Activated CD8-positive, alpha-beta T cell treated with anti-CD3 and anti-CD28 coated beads for 36 hours (primary cell): ENCODE measurements around the gene CDH18. TPM values are rescaled to one million over a fixed set of nuclear protein-coding genes. Genes with fewer than 3 reads are reported as not detected.

Experiments used
- ATAC-seq: fragments of 200-7000 bp; cut with Tn5 transposase; one replicate; pipeline ENCODE4 v1.10.0; 2021; ENCODE audit warnings: mild to moderate bottlenecking, moderate library complexity
- CTCF ChIA-PET: fragments of 350-600 bp; sonication (Branson Sonifier 250); formaldehyde crosslinking; loops from one replicate; lab custom pipeline; 2021; ENCODE audit warnings: antibody characterized with exemption; lab: Charles Lee
- POLR2A ChIA-PET: fragments of 350-600 bp; sonication (Branson Sonifier 250); formaldehyde crosslinking; loops from one replicate; lab custom pipeline; 2021; ENCODE audit warnings: antibody characterized with exemption; lab: Charles Lee
- DNase-seq: peaks from one replicate; pipeline ENCODE4 v3.0.0-alpha.2; 2020
- H3K27ac Mint-ChIP-seq: one replicate; pipeline ENCODE4 v1.8.0; 2021; ENCODE audit warnings: mild to moderate bottlenecking, mixed read lengths
- H3K27me3 Mint-ChIP-seq: one replicate; pipeline ENCODE4 v1.8.0; 2021; ENCODE audit warnings: mixed read lengths
- H3K36me3 Mint-ChIP-seq: one replicate; pipeline ENCODE4 v1.8.0; 2021; ENCODE audit warnings: low read depth, mixed read lengths
- H3K4me1 Mint-ChIP-seq: one replicate; pipeline ENCODE4 v1.8.0; 2021; ENCODE audit warnings: low read depth, mixed read lengths
- H3K4me3 Mint-ChIP-seq: one replicate; pipeline ENCODE4 v1.8.0; 2021; ENCODE audit warnings: mild to moderate bottlenecking, moderate library complexity, mixed read lengths
- H3K9me3 Mint-ChIP-seq: one replicate; pipeline ENCODE4 v1.8.0; 2021; ENCODE audit warnings: mixed read lengths
- intact Hi-C: fragments of 100-400 bp; cut with micrococcal nuclease; formaldehyde crosslinking; loops from one replicate; pipeline ENCODE4 v1.10.0; 2022
- total RNA-seq, 2 experiments: library from RNA; stranded (reverse); gene quantifications; one replicate each; pipeline ENCODE4 v1.2.3, GENCODE V29; 2021
- TF ChIP-seq, protein P1 (sequence below): fragments of 200-600 bp; IDR thresholded peaks from one replicate; pipeline ENCODE4 v1.8.0; 2022; ENCODE audit warnings: antibody characterized with exemption, mild to moderate bottlenecking

The CDH18 gene, protein sequence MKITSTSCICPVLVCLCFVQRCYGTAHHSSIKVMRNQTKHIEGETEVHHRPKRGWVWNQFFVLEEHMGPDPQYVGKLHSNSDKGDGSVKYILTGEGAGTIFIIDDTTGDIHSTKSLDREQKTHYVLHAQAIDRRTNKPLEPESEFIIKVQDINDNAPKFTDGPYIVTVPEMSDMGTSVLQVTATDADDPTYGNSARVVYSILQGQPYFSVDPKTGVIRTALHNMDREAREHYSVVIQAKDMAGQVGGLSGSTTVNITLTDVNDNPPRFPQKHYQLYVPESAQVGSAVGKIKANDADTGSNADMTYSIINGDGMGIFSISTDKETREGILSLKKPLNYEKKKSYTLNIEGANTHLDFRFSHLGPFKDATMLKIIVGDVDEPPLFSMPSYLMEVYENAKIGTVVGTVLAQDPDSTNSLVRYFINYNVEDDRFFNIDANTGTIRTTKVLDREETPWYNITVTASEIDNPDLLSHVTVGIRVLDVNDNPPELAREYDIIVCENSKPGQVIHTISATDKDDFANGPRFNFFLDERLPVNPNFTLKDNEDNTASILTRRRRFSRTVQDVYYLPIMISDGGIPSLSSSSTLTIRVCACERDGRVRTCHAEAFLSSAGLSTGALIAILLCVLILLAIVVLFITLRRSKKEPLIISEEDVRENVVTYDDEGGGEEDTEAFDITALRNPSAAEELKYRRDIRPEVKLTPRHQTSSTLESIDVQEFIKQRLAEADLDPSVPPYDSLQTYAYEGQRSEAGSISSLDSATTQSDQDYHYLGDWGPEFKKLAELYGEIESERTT
- total RNA-seq: not detected

DNA sequence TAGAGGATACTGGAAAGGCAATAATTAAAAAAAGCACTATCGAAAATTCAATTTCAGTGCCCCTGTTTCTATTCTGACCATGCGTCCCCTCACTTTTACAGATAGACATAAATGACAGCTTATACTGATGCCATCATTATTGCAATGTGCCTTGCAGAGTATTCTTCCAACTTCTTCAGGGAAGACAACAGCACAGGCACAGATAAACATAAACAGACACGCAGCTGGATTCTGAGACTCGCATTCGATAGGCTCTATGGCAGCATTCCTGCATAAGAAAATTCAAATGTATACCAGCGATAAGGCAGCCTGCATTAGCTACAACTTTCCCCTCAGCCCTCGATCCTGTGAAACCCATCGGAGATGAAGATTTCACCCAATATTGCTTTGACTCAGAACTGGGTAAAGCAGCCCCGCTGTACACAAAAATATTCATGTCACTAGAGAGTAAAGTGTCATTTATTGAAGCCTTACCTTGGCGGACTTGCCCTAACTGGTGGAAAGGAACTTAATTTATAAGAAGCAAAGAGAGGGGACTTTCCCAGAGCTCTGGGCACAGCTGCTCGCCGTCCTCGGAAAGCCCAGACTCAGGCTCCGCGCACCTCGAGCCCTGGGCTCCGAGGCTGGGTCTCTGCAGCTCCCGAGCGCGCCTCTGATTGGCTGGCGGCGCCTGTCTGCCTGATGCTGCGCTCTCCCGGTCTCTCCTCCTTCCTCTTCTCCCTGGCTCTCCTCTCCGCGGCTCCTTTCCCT is at the start of gene CDH18:
CDH18 (minus strand) TSS at position 589 of the 750 bp plus-strand sequence. CDS start 149,214 bp downstream, outside the sequence.
- H3K27me3 Mint-ChIP-seq: no peaks in the 10 kb centered on the region
- DNase-seq: no peak
- peaks cover 11% of the 10 kb centered on the region for H3K9me3 Mint-ChIP-seq
- CTCF ChIA-PET: no interaction called here
- POLR2A ChIA-PET: no interaction called here
- no peaks in the 10 kb centered on the region for H3K4me1 Mint-ChIP-seq
- no peak within 1 kb of the TSS for H3K27ac Mint-ChIP-seq
- TF ChIP-seq, protein P1, sequence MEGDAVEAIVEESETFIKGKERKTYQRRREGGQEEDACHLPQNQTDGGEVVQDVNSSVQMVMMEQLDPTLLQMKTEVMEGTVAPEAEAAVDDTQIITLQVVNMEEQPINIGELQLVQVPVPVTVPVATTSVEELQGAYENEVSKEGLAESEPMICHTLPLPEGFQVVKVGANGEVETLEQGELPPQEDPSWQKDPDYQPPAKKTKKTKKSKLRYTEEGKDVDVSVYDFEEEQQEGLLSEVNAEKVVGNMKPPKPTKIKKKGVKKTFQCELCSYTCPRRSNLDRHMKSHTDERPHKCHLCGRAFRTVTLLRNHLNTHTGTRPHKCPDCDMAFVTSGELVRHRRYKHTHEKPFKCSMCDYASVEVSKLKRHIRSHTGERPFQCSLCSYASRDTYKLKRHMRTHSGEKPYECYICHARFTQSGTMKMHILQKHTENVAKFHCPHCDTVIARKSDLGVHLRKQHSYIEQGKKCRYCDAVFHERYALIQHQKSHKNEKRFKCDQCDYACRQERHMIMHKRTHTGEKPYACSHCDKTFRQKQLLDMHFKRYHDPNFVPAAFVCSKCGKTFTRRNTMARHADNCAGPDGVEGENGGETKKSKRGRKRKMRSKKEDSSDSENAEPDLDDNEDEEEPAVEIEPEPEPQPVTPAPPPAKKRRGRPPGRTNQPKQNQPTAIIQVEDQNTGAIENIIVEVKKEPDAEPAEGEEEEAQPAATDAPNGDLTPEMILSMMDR: no peak
- intact Hi-C loops: no loop called here
- no peak within 1 kb of the TSS for H3K4me3 Mint-ChIP-seq
- no peaks in the 10 kb centered on the region for H3K36me3 Mint-ChIP-seq
- no peak for ATAC-seq

DNA sequence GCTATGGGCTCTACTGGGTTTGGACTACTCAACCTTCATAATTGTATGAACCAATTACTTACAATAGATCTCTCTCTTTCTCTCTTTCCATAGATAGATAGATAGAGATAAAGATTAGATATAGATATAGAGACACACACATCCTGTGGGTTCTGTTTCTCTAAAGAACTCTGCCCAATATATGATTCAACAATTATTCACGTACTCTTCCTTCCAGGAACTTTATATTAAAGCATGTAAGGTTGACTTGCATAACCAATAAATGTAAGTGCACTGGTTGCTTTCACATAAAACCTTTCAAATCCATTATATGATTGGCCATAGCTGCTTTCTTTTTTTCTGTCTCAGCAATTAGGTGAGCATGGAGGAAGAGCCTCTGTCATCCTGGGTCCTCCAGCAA is 46.7 kb upstream of the CDH18 start:
- Mint-ChIP-seq H3K27me3 (no peaks in the 10 kb centered on the region), H3K27ac (no peak overlapping the region), H3K4me3 (no peak overlapping the region), H3K36me3 (no peaks in the 10 kb centered on the region), H3K9me3 (peaks cover 21% of the 10 kb centered on the region), H3K4me1 (no peaks in the 10 kb centered on the region)
- TF ChIP-seq, protein P1: no peak
- POLR2A ChIA-PET: no interaction called here
- ATAC-seq (no peak), DNase-seq (no peak)
- CTCF ChIA-PET: no interaction called here
- intact Hi-C loops: no loop called here

DNA sequence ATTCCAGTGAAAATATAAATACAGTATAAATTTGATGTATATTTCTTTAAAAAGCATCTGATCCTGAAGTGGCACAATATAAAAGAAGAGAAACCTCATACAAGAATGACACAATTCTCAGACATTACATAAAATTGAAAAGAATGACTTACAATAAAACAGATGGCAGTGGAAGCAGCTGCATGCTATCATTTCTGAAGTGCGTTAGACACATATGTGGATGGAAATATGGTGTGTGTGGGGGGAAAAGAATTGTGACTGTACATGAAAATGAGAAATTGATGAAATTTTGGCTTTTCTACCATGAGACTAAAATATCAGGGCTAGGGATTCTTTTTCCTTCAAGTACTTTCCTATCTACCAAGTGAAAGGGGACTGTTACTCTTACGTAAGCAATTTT is 45.9 kb upstream of the CDH18 start:
- CTCF ChIA-PET: no interaction called here

DNA sequence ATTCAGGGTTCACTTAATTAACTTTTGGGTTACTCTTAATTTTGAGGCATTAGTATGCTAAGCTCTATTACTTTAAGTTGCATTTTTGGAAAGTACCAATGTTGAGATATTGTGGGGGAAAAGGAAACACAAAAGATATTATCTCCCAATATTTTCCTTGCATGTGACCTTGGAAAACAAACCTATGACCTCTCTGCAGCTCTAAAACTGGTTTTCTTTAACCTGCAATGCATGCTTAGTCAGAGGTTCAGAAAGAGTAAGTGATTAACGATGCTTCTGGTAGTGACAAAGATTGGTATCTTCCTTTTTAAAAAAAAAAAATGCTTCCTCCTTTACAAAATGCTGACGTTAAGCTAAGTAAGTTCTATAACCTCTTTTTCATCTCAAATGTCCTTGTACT is 44.9 kb upstream of the CDH18 start:
- Mint-ChIP-seq H3K27ac (no peak overlapping the region), H3K36me3 (no peaks in the 10 kb centered on the region), H3K27me3 (no peaks in the 10 kb centered on the region)

More for the DNA sequence above, 45.9 kb upstream of the CDH18 start:
- intact Hi-C loops: no loop called here
- Mint-ChIP-seq H3K9me3 (peaks cover 21% of the 10 kb centered on the region), H3K36me3 (no peaks in the 10 kb centered on the region), H3K27ac (no peak overlapping the region), H3K27me3 (no peaks in the 10 kb centered on the region), H3K4me1 (no peaks in the 10 kb centered on the region), H3K4me3 (no peak overlapping the region)
- DNase-seq (no peak), ATAC-seq (no peak)
- TF ChIP-seq, protein P1: no peak
- POLR2A ChIA-PET: no interaction called here

More for the DNA sequence above, 44.9 kb upstream of the CDH18 start:
- no peak for DNase-seq
- Mint-ChIP-seq H3K9me3 (peaks cover 11% of the 10 kb centered on the region), H3K4me1 (no peaks in the 10 kb centered on the region), H3K4me3 (no peak overlapping the region)
- intact Hi-C loops: no loop called here
- TF ChIP-seq, protein P1: no peak
- ChIA-PET POLR2A (no interaction called here), CTCF (no interaction called here)
- no peak for ATAC-seq
